ENCODE data around the gene PIGV.

DNA sequence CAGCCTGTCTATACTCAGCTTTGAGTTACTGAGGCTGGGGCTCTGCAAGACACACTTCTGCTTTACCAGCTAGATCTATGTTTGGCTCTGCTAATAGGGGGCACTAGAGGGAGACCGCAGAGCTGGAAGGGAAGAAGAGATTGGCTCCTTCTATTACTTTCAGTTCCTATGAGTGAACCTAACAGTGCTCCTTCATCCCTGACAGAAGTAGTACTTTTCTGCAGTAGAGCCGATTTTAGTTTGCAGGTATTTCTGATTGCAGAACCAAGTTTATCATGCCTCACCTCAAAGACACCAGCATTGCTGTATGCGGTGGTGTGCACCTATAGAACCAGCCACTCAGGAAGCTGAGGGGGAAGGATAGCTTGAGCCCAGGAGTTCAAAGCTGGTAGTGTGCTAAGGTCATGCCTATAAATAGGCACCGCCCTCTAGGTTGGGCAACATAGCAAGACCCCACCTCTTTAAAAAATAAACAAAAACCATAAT is 33.1 kb downstream of the PIGV start:
- TF ChIP-seq CTCF (IDR thresholded peaks at IDR 0.05) (peak in 1 of 4 experiments; percentile 8), POLR2A (IDR thresholded peaks at IDR 0.05) (no peak), POLR2AphosphoS5 (IDR thresholded peaks at IDR 0.05) (no peak)
